ENCODE data around the gene STK26.

- TF ChIP-seq, protein P1, sequence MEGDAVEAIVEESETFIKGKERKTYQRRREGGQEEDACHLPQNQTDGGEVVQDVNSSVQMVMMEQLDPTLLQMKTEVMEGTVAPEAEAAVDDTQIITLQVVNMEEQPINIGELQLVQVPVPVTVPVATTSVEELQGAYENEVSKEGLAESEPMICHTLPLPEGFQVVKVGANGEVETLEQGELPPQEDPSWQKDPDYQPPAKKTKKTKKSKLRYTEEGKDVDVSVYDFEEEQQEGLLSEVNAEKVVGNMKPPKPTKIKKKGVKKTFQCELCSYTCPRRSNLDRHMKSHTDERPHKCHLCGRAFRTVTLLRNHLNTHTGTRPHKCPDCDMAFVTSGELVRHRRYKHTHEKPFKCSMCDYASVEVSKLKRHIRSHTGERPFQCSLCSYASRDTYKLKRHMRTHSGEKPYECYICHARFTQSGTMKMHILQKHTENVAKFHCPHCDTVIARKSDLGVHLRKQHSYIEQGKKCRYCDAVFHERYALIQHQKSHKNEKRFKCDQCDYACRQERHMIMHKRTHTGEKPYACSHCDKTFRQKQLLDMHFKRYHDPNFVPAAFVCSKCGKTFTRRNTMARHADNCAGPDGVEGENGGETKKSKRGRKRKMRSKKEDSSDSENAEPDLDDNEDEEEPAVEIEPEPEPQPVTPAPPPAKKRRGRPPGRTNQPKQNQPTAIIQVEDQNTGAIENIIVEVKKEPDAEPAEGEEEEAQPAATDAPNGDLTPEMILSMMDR (IDR thresholded peaks at IDR 0.05) = no peak
- TF ChIP-seq POLR2A (IDR thresholded peaks at IDR 0.05) = no peak
These were observed 17.0 kb downstream of the STK26 start for GRCh38 chrX:132040066-132040465.

Data from adrenal gland (tissue), 5 donors.